HEK293 (cell line): ENCODE measurements around the gene SIDT2.

Source experiments
- CTCF ChIA-PET: fragments of 350-600 bp; formaldehyde crosslinking; extraction: SDS; loops from one replicate; lab custom pipeline; 2021; ENCODE audit warnings: antibody characterized with exemption; lab: Yijun Ruan, JAX
- POLR2A ChIA-PET: fragments of 300-600 bp; formaldehyde crosslinking; extraction: SDS; loops from one replicate; lab custom pipeline; 2020; ENCODE audit warnings: antibody characterized with exemption, inconsistent platforms; lab: Yijun Ruan, JAX
- H3K27ac ChIP-seq: fragments of 200-500 bp; sonication (Bioruptor generic); 2 replicates; pipeline ENCODE4 v1.5.1; 2014; ENCODE audit warnings: low read depth, low read length, control low read depth, inconsistent platforms; ENCODE audit errors: extremely low read depth
- H3K36me3 ChIP-seq, 2 experiments: fragments of 200-500 bp in 1 of 2; sonication (Bioruptor generic) in 1 of 2; 1 replicate in 1 of 2; 2 replicates in 1 of 2; pipeline ENCODE4 v1.5.1; 2014 to 2017; ENCODE audit warnings: inconsistent platforms in 2 of 2, low read length in 2 of 2; ENCODE audit not compliant: control insufficient read depth in 2 of 2, insufficient read depth in 1 of 2
- H3K4me1 ChIP-seq: fragments of 200-500 bp; sonication (Bioruptor generic); 2 replicates; pipeline ENCODE4 v1.5.1; 2014; ENCODE audit warnings: mild to moderate bottlenecking, low read length, inconsistent platforms; ENCODE audit not compliant: control insufficient read depth, insufficient read depth
- H3K4me3 ChIP-seq: 2 replicates; pipeline ENCODE4 v1.5.1; 2011; ENCODE audit warnings: low read depth, mild to moderate bottlenecking, control low read depth, low read length, moderate library complexity
- H3K9me3 ChIP-seq: fragments of 200-500 bp; sonication (Bioruptor generic); 2 replicates; pipeline ENCODE4 v1.5.1; 2014; ENCODE audit warnings: low read depth, low read length, inconsistent platforms; ENCODE audit not compliant: control insufficient read depth, insufficient read depth
- BCL11B ChIP-seq: fragments of 450-650 bp; formaldehyde crosslinking; IDR thresholded peaks from 2 replicates; pipeline ENCODE4 v1.5.1; 2016; ENCODE audit warnings: low read depth, missing biosample characterization, missing genetic modification characterization
- EGR2 ChIP-seq: fragments of 450-650 bp; formaldehyde crosslinking; IDR thresholded peaks from 2 replicates; pipeline ENCODE4 v1.5.1; 2016; ENCODE audit warnings: low read depth, missing biosample characterization, missing genetic modification characterization
- GLI2 ChIP-seq: fragments of 450-650 bp; formaldehyde crosslinking; IDR thresholded peaks from 2 replicates; pipeline ENCODE4; 2017; ENCODE audit warnings: missing biosample characterization, missing genetic modification characterization, low read depth, borderline replicate concordance
- GLIS1 ChIP-seq: fragments of 450-650 bp; formaldehyde crosslinking; IDR thresholded peaks from 2 replicates; pipeline ENCODE4 v1.5.1; 2016; ENCODE audit warnings: missing biosample characterization, missing genetic modification characterization
- SALL2 ChIP-seq: fragments of 450-650 bp; formaldehyde crosslinking; IDR thresholded peaks from 2 replicates; pipeline ENCODE4 v1.5.0; 2017; ENCODE audit warnings: missing biosample characterization, mild to moderate bottlenecking, missing genetic modification characterization, borderline replicate concordance
- SETDB1 ChIP-seq: IDR thresholded peaks from one replicate; pipeline ENCODE4 v1.6.1; 2017; ENCODE audit warnings: mild to moderate bottlenecking, low read length, moderate library complexity, mixed read lengths; ENCODE audit not compliant: insufficient read length
- SP3 ChIP-seq: fragments of 450-650 bp; formaldehyde crosslinking; IDR thresholded peaks from 2 replicates; pipeline ENCODE4 v1.5.1; 2016; ENCODE audit warnings: missing biosample characterization, missing genetic modification characterization
- TCF7L2 ChIP-seq: IDR thresholded peaks from 2 replicates; pipeline ENCODE4 v1.6.1; 2011; ENCODE audit warnings: low read depth, mild to moderate bottlenecking, inconsistent platforms, low read length, moderate library complexity, borderline replicate concordance
- TRIM28 ChIP-seq: IDR thresholded peaks from 2 replicates; pipeline ENCODE4 v1.6.1; 2011; ENCODE audit warnings: low read length, control low read depth, borderline replicate concordance
- YY1 ChIP-seq: fragments of 450-650 bp; formaldehyde crosslinking; IDR thresholded peaks from 2 replicates; pipeline ENCODE4 v1.5.1; 2018; ENCODE audit warnings: missing biosample characterization, missing genetic modification characterization
- YY2 ChIP-seq: fragments of 450-650 bp; formaldehyde crosslinking; IDR thresholded peaks from 2 replicates; pipeline ENCODE4 v1.5.1; 2016; ENCODE audit warnings: missing biosample characterization, missing genetic modification characterization
- ZBTB17 ChIP-seq: fragments of 450-650 bp; formaldehyde crosslinking; IDR thresholded peaks from 2 replicates; pipeline ENCODE4 v1.5.1; 2016; ENCODE audit warnings: missing biosample characterization, missing genetic modification characterization
- ZEB2 ChIP-seq: fragments of 450-650 bp; formaldehyde crosslinking; IDR thresholded peaks from 2 replicates; pipeline ENCODE4 v1.5.1; 2016; ENCODE audit warnings: missing biosample characterization, missing genetic modification characterization
- ZFHX2 ChIP-seq: fragments of 450-650 bp; formaldehyde crosslinking; conservative IDR thresholded peaks from 2 replicates; pipeline ENCODE4 v1.5.1; 2016; ENCODE audit warnings: missing biosample characterization, missing genetic modification characterization
- ZNF16 ChIP-seq: fragments of 450-650 bp; formaldehyde crosslinking; IDR thresholded peaks from 2 replicates; pipeline ENCODE4 v1.5.1; 2016; ENCODE audit warnings: low read depth, missing biosample characterization, missing genetic modification characterization
- ZNF23 ChIP-seq: fragments of 450-650 bp; formaldehyde crosslinking; IDR thresholded peaks from 2 replicates; pipeline ENCODE4 v1.5.1; 2016; ENCODE audit warnings: missing biosample characterization, missing genetic modification characterization, borderline replicate concordance
- ZNF266 ChIP-seq: fragments of 450-650 bp; formaldehyde crosslinking; IDR thresholded peaks from 2 replicates; pipeline ENCODE4 v1.5.1; 2016; ENCODE audit warnings: missing biosample characterization, missing genetic modification characterization, low read depth
- ZNF274 ChIP-seq, 2 experiments: fragments of 200-500 bp in 1 of 2; fragments of 450-650 bp in 1 of 2; sonication (Bioruptor generic) in 1 of 2; formaldehyde crosslinking in 1 of 2; IDR thresholded peaks; 2 replicates each; pipeline versions ENCODE4 v1.5.1 to v1.6.1; 2014 to 2016; ENCODE audit warnings: borderline replicate concordance in 1 of 2, inconsistent platforms in 1 of 2, low read length in 1 of 2, missing biosample characterization in 1 of 2, missing genetic modification characterization in 1 of 2
- ZNF335 ChIP-seq: fragments of 450-650 bp; formaldehyde crosslinking; conservative IDR thresholded peaks from 2 replicates; pipeline ENCODE4 v1.5.1; 2016; ENCODE audit warnings: missing biosample characterization, missing genetic modification characterization
- ZNF37A ChIP-seq: fragments of 450-650 bp; IDR thresholded peaks from 2 replicates; pipeline ENCODE4 v1.5.1; 2018; ENCODE audit warnings: missing biosample characterization, missing genetic modification characterization
- ZNF510 ChIP-seq: fragments of 450-650 bp; formaldehyde crosslinking; IDR thresholded peaks from 2 replicates; pipeline ENCODE4 v1.5.1; 2018; ENCODE audit warnings: mild to moderate bottlenecking, missing genetic modification characterization, missing biosample characterization; ENCODE audit not compliant: insufficient replicate concordance
- ZNF521 ChIP-seq: fragments of 450-650 bp; formaldehyde crosslinking; IDR thresholded peaks from 2 replicates; pipeline ENCODE4 v1.5.1; 2017; ENCODE audit warnings: missing biosample characterization, mild to moderate bottlenecking, missing genetic modification characterization
- ZNF624 ChIP-seq: fragments of 450-650 bp; formaldehyde crosslinking; IDR thresholded peaks from 2 replicates; pipeline ENCODE4 v1.5.1; 2017; ENCODE audit warnings: missing biosample characterization, missing genetic modification characterization
- ZNF626 ChIP-seq: fragments of 450-650 bp; sonication (Bioruptor Pico); formaldehyde crosslinking; IDR thresholded peaks from 2 replicates; pipeline ENCODE4 v1.5.1; 2018; ENCODE audit warnings: missing biosample characterization, missing genetic modification characterization, inconsistent platforms
- ZNF843 ChIP-seq: fragments of 450-650 bp; formaldehyde crosslinking; IDR thresholded peaks from 2 replicates; pipeline ENCODE4 v1.5.1; 2016; ENCODE audit warnings: missing biosample characterization, missing genetic modification characterization
- TF ChIP-seq, protein P1 (sequence below): fragments of 450-650 bp; formaldehyde crosslinking; IDR thresholded peaks from 2 replicates; pipeline ENCODE4 v1.5.1; 2017; ENCODE audit warnings: missing biosample characterization, missing genetic modification characterization
- TF ChIP-seq, protein P2 (sequence below): fragments of 450-650 bp; formaldehyde crosslinking; IDR thresholded peaks from 2 replicates; pipeline ENCODE4; 2016; ENCODE audit warnings: missing biosample characterization, missing genetic modification characterization
- TF ChIP-seq, protein P3 (sequence below): fragments of 450-650 bp; formaldehyde crosslinking; IDR thresholded peaks from 2 replicates; pipeline ENCODE4 v1.5.1; 2017; ENCODE audit warnings: missing biosample characterization, missing genetic modification characterization
- TF ChIP-seq, protein P4 (sequence below): sonication (generic); formaldehyde crosslinking; IDR thresholded peaks from 2 replicates; pipeline ENCODE4 v1.8.1; 2022; ENCODE audit warnings: mild to moderate bottlenecking, moderate library complexity, missing genetic modification reagents
- TF ChIP-seq, protein P5 (sequence below): fragments of 450-650 bp; formaldehyde crosslinking; IDR thresholded peaks from 2 replicates; pipeline ENCODE4 v1.5.1; 2016; ENCODE audit warnings: missing biosample characterization, missing genetic modification characterization

Gene SIDT2

DNA sequence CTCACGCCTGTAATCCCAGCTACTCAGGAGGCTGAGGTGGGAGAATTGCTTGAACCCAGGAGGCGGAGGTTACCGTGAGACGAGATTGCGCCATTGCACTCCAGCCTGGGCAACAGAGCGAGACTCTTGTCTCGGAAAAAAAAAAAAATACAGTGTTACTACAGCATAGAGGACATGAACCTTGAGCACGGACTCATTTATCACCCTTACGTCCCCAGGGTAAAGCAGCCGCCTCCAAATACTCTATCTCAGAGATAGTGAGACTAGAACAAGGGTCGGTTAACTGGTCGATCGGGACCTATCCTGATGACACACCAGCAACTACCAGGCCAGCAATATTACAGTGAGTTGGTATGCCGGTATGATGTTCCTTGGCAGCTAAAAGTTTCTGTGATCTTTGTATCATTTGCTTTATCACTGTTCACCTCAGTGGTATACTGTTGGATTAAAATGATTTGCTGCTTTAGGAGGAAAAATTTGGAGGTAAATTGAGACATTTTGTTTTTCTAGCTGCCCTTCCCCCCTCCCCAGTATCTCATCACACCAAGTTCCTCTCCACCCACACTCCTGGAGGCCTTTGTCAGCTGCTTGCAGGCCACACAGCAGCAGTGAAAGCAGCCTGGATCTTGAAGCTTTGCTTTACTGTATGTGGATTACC lies 7.0 kb upstream of the SIDT2 start:
- ChIA-PET POLR2A (interaction anchor here (1.1 kb wide), 1 partner anchor 27 kb away, joined by 3 read pairs; the partner anchor contains the start of gene PAFAH1B2), CTCF (interaction anchor here (1.1 to 3.2 kb wide), 4 partner anchors 10 to 775 kb away, joined by 3 to 15 read pairs (median 4); partner anchors contain the start of gene TAGLN)
- Histone ChIP-seq H3K4me1 (no peaks in the 10 kb centered on the region), H3K36me3 (peaks cover 15 to 48% of the 10 kb centered on the region in 2 experiments), H3K9me3 (no peaks in the 10 kb centered on the region), H3K27ac (no peak overlapping the region), H3K4me3 (no peak overlapping the region)
- TF ChIP-seq, protein P1, sequence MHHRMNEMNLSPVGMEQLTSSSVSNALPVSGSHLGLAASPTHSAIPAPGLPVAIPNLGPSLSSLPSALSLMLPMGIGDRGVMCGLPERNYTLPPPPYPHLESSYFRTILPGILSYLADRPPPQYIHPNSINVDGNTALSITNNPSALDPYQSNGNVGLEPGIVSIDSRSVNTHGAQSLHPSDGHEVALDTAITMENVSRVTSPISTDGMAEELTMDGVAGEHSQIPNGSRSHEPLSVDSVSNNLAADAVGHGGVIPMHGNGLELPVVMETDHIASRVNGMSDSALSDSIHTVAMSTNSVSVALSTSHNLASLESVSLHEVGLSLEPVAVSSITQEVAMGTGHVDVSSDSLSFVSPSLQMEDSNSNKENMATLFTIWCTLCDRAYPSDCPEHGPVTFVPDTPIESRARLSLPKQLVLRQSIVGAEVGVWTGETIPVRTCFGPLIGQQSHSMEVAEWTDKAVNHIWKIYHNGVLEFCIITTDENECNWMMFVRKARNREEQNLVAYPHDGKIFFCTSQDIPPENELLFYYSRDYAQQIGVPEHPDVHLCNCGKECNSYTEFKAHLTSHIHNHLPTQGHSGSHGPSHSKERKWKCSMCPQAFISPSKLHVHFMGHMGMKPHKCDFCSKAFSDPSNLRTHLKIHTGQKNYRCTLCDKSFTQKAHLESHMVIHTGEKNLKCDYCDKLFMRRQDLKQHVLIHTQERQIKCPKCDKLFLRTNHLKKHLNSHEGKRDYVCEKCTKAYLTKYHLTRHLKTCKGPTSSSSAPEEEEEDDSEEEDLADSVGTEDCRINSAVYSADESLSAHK (tag by site-specific recombination): no peak
- TF ChIP-seq GLI2: no peak
- TF ChIP-seq ZNF626 (tag by site-specific recombination): no peak
- TF ChIP-seq ZNF23 (tag by site-specific recombination): no peak
- TF ChIP-seq ZNF843 (tag by site-specific recombination): no peak
- TF ChIP-seq GLIS1 (tag by site-specific recombination): peak; percentile 86
- no peak for TF ChIP-seq ZNF266 (tag by site-specific recombination)
- no peak for TF ChIP-seq ZNF521 (tag by site-specific recombination)
- TF ChIP-seq ZNF335: no peak
- TF ChIP-seq SETDB1: peak; percentile 15
- TF ChIP-seq ZEB2 (tag by site-specific recombination): no peak
- TF ChIP-seq TRIM28: no peak
- no peak for TF ChIP-seq ZNF624 (tag by site-specific recombination)
- TF ChIP-seq, protein P2, sequence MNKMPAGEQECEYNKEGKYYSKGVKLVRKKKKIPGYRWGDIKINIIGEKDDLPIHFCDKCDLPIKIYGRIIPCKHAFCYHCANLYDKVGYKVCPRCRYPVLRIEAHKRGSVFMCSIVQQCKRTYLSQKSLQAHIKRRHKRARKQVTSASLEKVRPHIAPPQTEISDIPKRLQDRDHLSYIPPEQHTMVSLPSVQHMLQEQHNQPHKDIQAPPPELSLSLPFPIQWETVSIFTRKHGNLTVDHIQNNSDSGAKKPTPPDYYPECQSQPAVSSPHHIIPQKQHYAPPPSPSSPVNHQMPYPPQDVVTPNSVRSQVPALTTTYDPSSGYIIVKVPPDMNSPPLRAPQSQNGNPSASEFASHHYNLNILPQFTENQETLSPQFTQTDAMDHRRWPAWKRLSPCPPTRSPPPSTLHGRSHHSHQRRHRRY (tag by site-specific recombination): no peak
- no peak for TF ChIP-seq TCF7L2
- TF ChIP-seq YY2: no peak
- TF ChIP-seq, protein P3, sequence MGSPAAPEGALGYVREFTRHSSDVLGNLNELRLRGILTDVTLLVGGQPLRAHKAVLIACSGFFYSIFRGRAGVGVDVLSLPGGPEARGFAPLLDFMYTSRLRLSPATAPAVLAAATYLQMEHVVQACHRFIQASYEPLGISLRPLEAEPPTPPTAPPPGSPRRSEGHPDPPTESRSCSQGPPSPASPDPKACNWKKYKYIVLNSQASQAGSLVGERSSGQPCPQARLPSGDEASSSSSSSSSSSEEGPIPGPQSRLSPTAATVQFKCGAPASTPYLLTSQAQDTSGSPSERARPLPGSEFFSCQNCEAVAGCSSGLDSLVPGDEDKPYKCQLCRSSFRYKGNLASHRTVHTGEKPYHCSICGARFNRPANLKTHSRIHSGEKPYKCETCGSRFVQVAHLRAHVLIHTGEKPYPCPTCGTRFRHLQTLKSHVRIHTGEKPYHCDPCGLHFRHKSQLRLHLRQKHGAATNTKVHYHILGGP: no peak
- no peak for TF ChIP-seq ZNF274 (IDR thresholded peaks at IDR 0.05; ENCODE audit: low read length)
- no peak for TF ChIP-seq ZNF274 (tag by site-specific recombination; IDR thresholded peaks at IDR 0.05; ENCODE audit: borderline replicate concordance)
- no peak for TF ChIP-seq SALL2 (tag by site-specific recombination)
- TF ChIP-seq YY1: no peak
- no peak for TF ChIP-seq SP3 (tag by site-specific recombination)
- no peak for TF ChIP-seq ZNF510 (tag by site-specific recombination)
- TF ChIP-seq BCL11B: no peak
- TF ChIP-seq, protein P4, sequence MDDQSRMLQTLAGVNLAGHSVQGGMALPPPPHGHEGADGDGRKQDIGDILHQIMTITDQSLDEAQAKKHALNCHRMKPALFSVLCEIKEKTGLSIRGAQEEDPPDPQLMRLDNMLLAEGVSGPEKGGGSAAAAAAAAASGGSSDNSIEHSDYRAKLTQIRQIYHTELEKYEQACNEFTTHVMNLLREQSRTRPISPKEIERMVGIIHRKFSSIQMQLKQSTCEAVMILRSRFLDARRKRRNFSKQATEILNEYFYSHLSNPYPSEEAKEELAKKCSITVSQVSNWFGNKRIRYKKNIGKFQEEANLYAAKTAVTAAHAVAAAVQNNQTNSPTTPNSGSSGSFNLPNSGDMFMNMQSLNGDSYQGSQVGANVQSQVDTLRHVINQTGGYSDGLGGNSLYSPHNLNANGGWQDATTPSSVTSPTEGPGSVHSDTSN: no peak
- TF ChIP-seq ZFHX2 (tag by site-specific recombination): peak; percentile 64
- no peak for TF ChIP-seq ZNF16 (tag by site-specific recombination)
- peak; percentile 30; the same call in 1 of the 2 replicates for TF ChIP-seq EGR2 (tag by site-specific recombination)
- no peak for TF ChIP-seq ZNF37A (tag by site-specific recombination)
- TF ChIP-seq, protein P5, sequence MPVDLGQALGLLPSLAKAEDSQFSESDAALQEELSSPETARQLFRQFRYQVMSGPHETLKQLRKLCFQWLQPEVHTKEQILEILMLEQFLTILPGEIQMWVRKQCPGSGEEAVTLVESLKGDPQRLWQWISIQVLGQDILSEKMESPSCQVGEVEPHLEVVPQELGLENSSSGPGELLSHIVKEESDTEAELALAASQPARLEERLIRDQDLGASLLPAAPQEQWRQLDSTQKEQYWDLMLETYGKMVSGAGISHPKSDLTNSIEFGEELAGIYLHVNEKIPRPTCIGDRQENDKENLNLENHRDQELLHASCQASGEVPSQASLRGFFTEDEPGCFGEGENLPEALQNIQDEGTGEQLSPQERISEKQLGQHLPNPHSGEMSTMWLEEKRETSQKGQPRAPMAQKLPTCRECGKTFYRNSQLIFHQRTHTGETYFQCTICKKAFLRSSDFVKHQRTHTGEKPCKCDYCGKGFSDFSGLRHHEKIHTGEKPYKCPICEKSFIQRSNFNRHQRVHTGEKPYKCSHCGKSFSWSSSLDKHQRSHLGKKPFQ (tag by site-specific recombination): no peak
- TF ChIP-seq ZBTB17 (tag by site-specific recombination): no peak
